HuH-7 (cell line): ENCODE data around the gene FAM120B.

Experiments
- DNase-seq: peaks from one replicate; pipeline ENCODE4 v3.0.0; 2011; ENCODE audit warnings: low spot score

FAM120B gene

DNA sequence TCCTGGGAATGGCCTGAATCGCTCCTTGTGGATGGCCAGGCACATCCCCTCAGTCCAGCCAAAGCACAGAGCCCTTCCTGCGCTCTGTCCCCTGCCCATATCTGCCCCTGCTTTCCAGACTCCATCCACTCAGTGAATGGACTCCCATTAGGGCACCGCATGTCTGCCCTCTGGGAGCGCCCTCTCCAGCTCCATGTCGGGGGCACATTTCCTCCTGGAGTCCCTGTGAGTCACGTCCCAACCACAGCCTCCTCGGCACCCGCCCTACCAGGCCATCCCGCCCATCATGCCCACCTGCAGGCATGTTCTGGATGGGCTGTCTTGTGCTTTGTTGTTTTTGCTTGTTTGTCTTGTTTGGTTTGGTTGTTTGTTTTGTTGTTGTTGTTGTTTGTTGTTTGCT lies 149.8 kb downstream of the FAM120B start:
- DNase-seq: no peak
